ENCODE measurements around the gene RNF43. TPM values are rescaled to one million over a fixed set of nuclear protein-coding genes. Genes with fewer than 3 reads are reported as not detected.

Gene RNF43
- total RNA-seq, 1 experiment from 2014 or later: 42.2 TPM

GRCh38 chr17:58383892-58384462 lies 33.4 kb downstream of the RNF43 start:
- H3K9me2 ChIP-seq (ENCODE audit: insufficient read depth): no peaks in the 10 kb centered on the region
- RAD21 ChIA-PET (ENCODE audit: low non-redundant PET in 1 of 2, low total read pairs in 2 of 2, uncharacterized antibody in 2 of 2, unreplicated experiment in 2 of 2): interaction anchor here in 1 of 2 experiments (1.1 kb wide), 1 partner anchor 55 kb away, joined by 3 read pairs; no protein-coding TSS in a partner anchor
- peak overlapping the region; percentile 27 for H3K4me2 ChIP-seq (ENCODE audit: low read length)
- peak; percentile 56 for ATAC-seq
- peaks cover 0 to 7% of the 10 kb centered on the region in 2 experiments; a peak in 1 of 4 replicates for H3K36me3 ChIP-seq (ENCODE audit: control insufficient read depth in 1 of 2, insufficient read depth in 2 of 2, low read length in 2 of 2)
- no peak overlapping the region for H3K9ac ChIP-seq (ENCODE audit: low read length)
- peaks cover 89 to 100% of the 10 kb centered on the region in 2 experiments for H3K4me1 ChIP-seq (ENCODE audit: control insufficient read depth in 1 of 2, insufficient read depth in 2 of 2, low read length in 2 of 2)
- peaks cover 100% of the 10 kb centered on the region for H3K79me2 ChIP-seq (ENCODE audit: insufficient read depth, low read length)
- TF ChIP-seq MAX (IDR thresholded peaks at IDR 0.05) (no peak), POLR2AphosphoS5 (IDR thresholded peaks at IDR 0.05; ENCODE audit: low read depth, low read length) (no peak), SRF (IDR thresholded peaks at IDR 0.05; ENCODE audit: low read depth) (no peak), EZH2phosphoT487 (IDR thresholded peaks at IDR 0.05; ENCODE audit: borderline replicate concordance) (no peak), ZBTB33 (IDR thresholded peaks at IDR 0.05; ENCODE audit: extremely low read depth, insufficient replicate concordance, low read length) (no peak), RAD21 (IDR thresholded peaks at IDR 0.05; ENCODE audit: low read depth) (no peak), CTCF (IDR thresholded peaks at IDR 0.05 in 2 of 3, conservative IDR thresholded peaks at IDR 0.05 in 1 of 3; ENCODE audit: borderline replicate concordance in 1 of 3, insufficient read depth in 1 of 3, low read depth in 2 of 3, low read length in 2 of 3) (no peak), JUND (IDR thresholded peaks at IDR 0.05) (no peak), EZH2 (IDR thresholded peaks at IDR 0.05) (no peak), CEBPB (IDR thresholded peaks at IDR 0.05; ENCODE audit: low read depth) (no peak), ZNF274 (IDR thresholded peaks at IDR 0.05; ENCODE audit: low read depth, low read length) (no peak), CBX3 (IDR thresholded peaks at IDR 0.05; ENCODE audit: low read depth) (no peak), ATF3 (IDR thresholded peaks at IDR 0.05) (no peak), ZFX (IDR thresholded peaks at IDR 0.05) (no peak)
- intact Hi-C loops (cut with micrococcal nuclease): no loop called here
- no peak overlapping the region for H2AFZ ChIP-seq (ENCODE audit: low read depth, low read length, poor library complexity, severe bottlenecking)
- CTCF ChIA-PET: no interaction called here
- no peaks in the 10 kb centered on the region for H3K9me3 ChIP-seq (ENCODE audit: control insufficient read depth in 1 of 2, insufficient read depth in 1 of 2, low read depth in 1 of 2, low read length in 2 of 2)
- no peaks in the 10 kb centered on the region for H3K27me3 ChIP-seq (ENCODE audit: insufficient read depth, low read length)
- no peak for DNase-seq (ENCODE audit: low read depth, low spot score)
- H3K4me3 ChIP-seq (replicated peaks in 1 of 2; ENCODE audit: low read depth in 1 of 2, low read length in 2 of 2): no peak overlapping the region
- BruUV-seq (replicated peaks): no TSS peak
- H3K27ac ChIP-seq (ENCODE audit: low read depth, low read length): peak overlapping the region; percentile 45
- H4K20me1 ChIP-seq (ENCODE audit: insufficient read depth): no peaks in the 10 kb centered on the region
- POLR2A ChIA-PET: interaction anchor here (0.6 to 3.1 kb wide), 4 partner anchors 11 to 247 kb away, joined by 3 to 11 read pairs (median 4); partner anchors contain the start of genes RNF43 and SUPT4H1
